Measurements from ENCODE around the gene RPL37A.
A peak's percentile ranks its signal among the peaks of the same experiment; 100 is the strongest.

The RPL37A gene

DNA sequence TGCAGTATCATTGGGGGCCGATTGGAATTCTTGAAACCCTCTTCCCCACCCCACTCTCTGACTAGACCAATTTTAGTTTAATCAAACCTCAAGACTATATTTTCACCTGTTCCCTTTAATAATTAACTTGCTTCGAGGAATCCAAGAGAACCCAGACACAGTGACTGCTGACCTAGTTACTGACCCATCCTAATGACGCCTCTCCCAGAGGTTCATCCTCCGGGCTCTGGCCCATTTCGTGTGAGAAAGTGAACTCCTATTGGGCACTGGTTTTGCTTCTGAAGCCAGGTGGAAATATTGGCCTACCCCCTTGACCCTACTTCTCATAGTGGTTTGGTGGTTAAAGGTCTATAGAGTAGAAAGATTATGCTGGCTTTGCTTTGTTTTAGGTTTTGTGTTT is 39.9 kb downstream of the RPL37A start:
- H3K4me3 ChIP-seq (ENCODE audit: low read depth, low read length), result no peak overlapping the region
- DNase-seq (ENCODE audit: low read depth), result no peak

- no peak overlapping the region for H3K4me3 ChIP-seq (ENCODE audit: low read depth, low read length)
- no peak for DNase-seq (ENCODE audit: low read depth)
These were observed 40.5 kb downstream of the RPL37A start for GRCh38 chr2:216539120-216539519.

- H3K4me3 ChIP-seq (ENCODE audit: low read depth, low read length), result no peak overlapping the region
- DNase-seq (ENCODE audit: low read depth), result no peak
These were observed 41.2 kb downstream of the RPL37A start for GRCh38 chr2:216539791-216540241.

DNA sequence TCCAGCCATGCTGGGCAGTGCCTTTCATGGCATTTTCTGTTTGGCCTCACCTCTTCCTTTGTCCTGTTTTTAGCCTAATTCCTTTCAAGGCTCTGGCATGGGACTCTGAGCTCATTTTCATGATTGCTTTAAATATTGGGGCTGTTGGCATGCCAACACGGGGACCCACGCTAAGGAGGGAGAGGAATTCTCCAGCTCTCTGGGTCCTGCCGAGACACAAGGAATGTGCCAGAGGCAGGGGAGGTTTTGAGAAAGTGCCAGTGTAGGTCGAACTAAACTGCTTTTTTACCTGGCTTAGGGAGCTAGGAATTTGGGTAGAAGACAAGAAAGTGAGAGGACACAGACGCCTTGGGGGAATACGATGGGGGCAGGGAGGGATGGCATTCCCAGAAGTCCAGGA is 42.3 kb downstream of the RPL37A start:
- no peak overlapping the region for H3K4me3 ChIP-seq (ENCODE audit: low read depth, low read length)
- DNase-seq (ENCODE audit: low read depth), result no peak

DNA sequence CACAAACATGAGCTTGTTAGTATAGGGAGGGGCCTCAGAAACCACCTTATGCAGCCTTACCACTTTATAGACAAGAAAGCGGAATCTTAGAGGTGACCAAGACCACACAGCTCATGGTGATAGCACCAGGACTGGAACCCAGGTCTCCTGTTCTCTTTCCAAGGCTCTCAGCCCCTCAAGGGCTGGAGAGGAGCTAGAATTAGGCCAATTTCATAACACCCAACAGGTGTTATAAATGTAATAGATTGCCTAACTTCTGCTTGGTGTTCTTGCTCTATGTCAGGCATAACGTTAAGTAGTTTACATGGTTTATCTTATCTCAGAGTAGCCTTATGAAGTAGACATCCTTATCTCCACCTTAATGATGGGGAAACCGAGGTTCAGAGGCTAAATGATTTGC is 42.9 kb downstream of the RPL37A start:
- no peak overlapping the region for H3K4me3 ChIP-seq (ENCODE audit: low read depth, low read length)
- no peak for DNase-seq (ENCODE audit: low read depth)

GRCh38 chr2:216545359-216545758 is 46.7 kb downstream of the RPL37A start:
- DNase-seq (ENCODE audit: low read depth), result no peak
- no peak overlapping the region for H3K4me3 ChIP-seq (ENCODE audit: low read depth, low read length)

- no peak for DNase-seq (ENCODE audit: low read depth)
- no peak overlapping the region for H3K4me3 ChIP-seq (ENCODE audit: low read depth, low read length)
These were observed 47.6 kb downstream of the RPL37A start for GRCh38 chr2:216546241-216546640.

DNA sequence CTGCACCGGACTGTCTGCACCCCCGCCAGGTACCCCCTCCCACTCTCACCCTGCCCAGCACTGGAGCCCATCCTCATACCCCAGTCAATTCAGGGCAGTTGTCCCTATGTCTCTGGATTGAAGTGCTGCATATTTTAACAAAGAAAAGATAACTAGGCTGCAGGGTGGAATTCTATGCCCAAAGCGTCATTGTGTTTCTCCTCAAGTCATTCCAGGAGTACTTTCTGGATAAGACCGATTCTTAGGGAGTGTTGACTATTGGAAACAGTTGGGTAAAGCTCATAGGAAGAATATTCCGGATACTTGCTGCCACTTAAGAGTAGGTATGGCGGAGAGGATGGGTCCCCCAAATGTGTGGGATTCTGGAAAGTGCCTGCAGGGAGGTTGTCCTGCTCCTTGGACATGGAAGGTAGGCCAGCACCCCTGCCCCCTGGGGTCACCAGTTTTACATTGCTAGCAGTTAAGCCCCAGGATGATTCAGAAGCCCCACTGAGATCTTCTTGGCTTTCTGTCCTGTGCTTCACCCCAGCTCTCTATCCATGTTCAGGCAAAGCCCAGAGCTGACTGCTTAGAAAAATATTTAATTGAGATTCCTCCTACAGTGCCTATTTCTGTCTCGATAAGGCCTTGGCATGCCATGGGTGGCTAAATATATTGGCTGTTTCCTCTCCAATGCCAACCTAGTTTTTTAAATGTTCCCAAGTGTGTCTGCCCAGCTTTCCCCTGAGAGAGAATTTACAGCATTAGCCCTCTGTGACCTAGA is 48.2 kb downstream of the RPL37A start:
- DNase-seq (ENCODE audit: low read depth), result no peak
- no peak overlapping the region for H3K4me3 ChIP-seq (ENCODE audit: low read depth, low read length)

- peak; percentile 93 for DNase-seq (ENCODE audit: low read depth)
These were observed 50.3 kb downstream of the RPL37A start for GRCh38 chr2:216548901-216549331.

GRCh38 chr2:216549926-216550690 is 51.5 kb downstream of the RPL37A start:
- H3K4me3 ChIP-seq (ENCODE audit: low read depth, low read length), result no peak overlapping the region
- no peak for DNase-seq (ENCODE audit: low read depth)

More at GRCh38 chr2:216548901-216549331, 50.3 kb downstream of the RPL37A start:
- H3K4me3 ChIP-seq (ENCODE audit: low read depth, low read length), result no peak overlapping the region

DNA sequence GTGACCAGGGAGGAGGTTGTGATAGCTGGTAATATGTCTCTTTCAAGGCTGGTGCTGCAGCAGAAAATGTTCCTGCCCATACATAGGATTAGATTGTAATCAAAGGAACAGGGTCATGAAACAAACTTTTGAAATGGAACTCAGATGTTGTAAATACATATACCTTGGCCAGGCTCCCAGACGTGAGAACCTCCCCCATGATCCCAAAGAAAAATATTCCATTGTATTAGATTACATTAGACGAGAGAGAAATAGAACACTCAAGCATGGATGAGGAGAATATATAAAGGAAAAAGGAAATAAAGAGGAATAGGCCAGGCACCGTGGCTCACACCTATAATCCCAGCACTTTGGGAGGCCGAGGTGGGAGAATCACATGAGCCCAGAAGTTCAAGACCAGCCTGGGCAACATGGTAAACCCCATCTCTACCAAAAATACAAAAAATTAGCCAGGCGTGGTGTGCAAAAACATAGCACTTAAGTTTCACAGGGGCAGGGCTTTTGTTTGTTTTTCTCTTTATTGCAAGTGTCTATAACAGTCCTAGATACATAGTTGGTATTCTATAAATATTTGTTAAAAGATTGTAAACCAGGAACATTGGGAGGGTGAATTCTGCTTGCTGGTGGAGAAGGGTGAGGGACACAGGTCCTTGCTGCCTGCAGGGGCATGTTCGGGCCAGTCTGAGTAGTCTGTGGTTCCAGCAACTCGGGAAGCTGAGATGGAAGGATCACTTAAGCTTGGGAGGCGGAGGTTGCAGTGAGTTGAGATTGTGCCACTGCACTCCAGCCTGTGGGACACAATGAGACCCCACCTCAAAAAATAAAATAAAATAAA is 52.8 kb downstream of the RPL37A start:
- peak; percentile 78 for DNase-seq (ENCODE audit: low read depth)
- H3K4me3 ChIP-seq (ENCODE audit: low read depth, low read length), result no peak overlapping the region

GRCh38 chr2:216553093-216553478 is 54.4 kb downstream of the RPL37A start:
- H3K4me3 ChIP-seq (ENCODE audit: low read depth, low read length), result no peak overlapping the region
- no peak for DNase-seq (ENCODE audit: low read depth)

Measured in skeletal muscle cell (primary cell).